ENCODE data around the gene PRF1. TPM values are rescaled to one million over a fixed set of nuclear protein-coding genes. Genes with fewer than 3 reads are reported as not detected.

The PRF1 gene
- total RNA-seq, 2 donors from 2014 or later: not detected

DNA sequence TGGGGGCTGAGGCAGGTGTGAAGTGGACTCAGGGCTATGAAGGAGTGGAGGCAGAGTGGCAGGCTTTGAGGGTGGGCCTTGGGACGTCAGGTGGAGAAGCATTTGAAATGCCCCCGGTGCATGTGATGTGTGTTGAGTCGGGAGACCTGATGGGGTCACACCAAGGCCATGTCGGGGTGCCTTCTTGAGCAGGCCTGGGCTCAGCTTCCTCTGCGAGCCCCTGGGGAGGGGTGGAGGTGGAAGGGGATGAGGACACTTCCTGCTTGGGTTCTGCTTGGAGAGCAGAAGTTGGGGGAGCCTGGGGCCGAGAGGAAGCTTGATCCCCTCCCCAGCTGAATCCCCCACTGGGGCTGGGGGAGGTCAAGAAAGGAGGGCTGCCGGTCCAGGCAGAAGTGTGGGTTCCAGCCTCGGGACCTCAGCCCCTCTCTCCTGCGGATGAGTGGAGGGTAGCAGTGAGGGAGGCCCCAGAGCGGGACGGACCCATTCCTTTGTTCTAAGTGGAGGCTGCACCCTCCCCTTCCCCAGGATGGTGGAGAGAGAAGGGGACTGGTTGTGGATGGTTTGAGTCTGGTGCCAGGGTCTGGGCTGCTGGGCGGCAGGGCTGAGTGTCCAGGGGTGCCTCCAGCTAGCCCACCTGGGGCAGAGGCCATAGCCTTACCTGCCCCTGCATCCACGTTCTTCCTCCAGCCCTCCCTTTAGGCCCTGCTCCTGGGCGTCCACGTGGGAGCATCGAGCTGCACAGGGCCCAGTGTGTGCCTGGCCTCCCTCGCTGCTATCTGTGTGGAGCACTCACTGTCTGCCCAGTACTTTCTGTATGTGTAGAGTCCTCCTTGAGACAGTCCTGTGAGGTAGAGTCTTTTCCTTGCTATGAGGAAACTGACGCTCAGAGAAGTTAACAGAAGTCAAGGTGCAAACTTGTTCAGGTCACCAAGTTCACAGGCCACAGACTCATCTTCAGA lies 36.7 kb downstream of the PRF1 start:
- no peaks in the 10 kb centered on the region for H3K27me3 ChIP-seq (ENCODE audit: control insufficient read depth, insufficient read depth, low read length, poor library complexity, severe bottlenecking)
- H3K27me3 Mint-ChIP-seq (ENCODE audit: insufficient read depth): no peaks in the 10 kb centered on the region
- no peaks in the 10 kb centered on the region for H3K4me1 Mint-ChIP-seq
- no peak overlapping the region for H3K27ac ChIP-seq (ENCODE audit: low read depth, low read length)
- H3K9ac ChIP-seq (ENCODE audit: extremely low read depth, low read length, poor library complexity, severe bottlenecking): no peak overlapping the region
- 91 to 96% methylated on average over 3 to 18 of the region's 18 CpGs for WGBS, 2 experiments (ENCODE audit: insufficient coverage in 1 of 2, insufficient read length in 1 of 2)
- TF ChIP-seq, protein P1, sequence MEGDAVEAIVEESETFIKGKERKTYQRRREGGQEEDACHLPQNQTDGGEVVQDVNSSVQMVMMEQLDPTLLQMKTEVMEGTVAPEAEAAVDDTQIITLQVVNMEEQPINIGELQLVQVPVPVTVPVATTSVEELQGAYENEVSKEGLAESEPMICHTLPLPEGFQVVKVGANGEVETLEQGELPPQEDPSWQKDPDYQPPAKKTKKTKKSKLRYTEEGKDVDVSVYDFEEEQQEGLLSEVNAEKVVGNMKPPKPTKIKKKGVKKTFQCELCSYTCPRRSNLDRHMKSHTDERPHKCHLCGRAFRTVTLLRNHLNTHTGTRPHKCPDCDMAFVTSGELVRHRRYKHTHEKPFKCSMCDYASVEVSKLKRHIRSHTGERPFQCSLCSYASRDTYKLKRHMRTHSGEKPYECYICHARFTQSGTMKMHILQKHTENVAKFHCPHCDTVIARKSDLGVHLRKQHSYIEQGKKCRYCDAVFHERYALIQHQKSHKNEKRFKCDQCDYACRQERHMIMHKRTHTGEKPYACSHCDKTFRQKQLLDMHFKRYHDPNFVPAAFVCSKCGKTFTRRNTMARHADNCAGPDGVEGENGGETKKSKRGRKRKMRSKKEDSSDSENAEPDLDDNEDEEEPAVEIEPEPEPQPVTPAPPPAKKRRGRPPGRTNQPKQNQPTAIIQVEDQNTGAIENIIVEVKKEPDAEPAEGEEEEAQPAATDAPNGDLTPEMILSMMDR (conservative IDR thresholded peaks at IDR 0.05): no peak
- H3K36me3 ChIP-seq (ENCODE audit: control insufficient read depth, insufficient read depth, low read length): no peaks in the 10 kb centered on the region
- no peaks in the 10 kb centered on the region for H3K4me1 ChIP-seq (ENCODE audit: control insufficient read depth, insufficient read depth, low read length)
- H3K4me3 Mint-ChIP-seq: no peak overlapping the region
- peaks cover 3% of the 10 kb centered on the region for H3K36me3 Mint-ChIP-seq (ENCODE audit: low read depth)
- no peak for DNase-seq
- no peaks in the 10 kb centered on the region for H3K9me3 ChIP-seq (ENCODE audit: control insufficient read depth, low read length)
- H3K4me3 ChIP-seq (ENCODE audit: low read length): no peak overlapping the region
- no peak overlapping the region for H3K27ac Mint-ChIP-seq
- no peaks in the 10 kb centered on the region for H3K9me3 Mint-ChIP-seq

DNA sequence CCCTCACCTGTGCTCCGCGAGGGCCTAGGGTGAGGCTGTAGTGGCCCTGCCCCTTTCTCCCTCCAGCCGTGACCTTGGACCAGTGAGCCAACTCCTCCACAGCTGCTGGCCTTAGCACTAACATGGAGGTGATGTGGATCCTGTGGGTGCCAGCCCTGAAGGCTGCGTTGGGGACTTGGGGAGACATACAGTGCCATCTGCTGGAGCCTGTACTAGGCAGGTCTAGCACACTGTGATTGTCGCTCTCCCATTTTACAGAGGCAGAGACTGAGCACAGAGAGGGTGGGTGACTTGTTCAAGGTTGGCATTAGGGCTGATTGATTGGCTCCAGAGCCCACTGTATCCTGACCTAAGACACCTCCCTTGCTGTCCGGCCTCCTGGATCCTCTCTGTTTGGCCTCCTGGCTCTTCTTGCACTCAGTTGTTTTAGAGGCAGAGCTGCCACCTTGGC lies 37.6 kb downstream of the PRF1 start:
- Mint-ChIP-seq H3K27me3 (ENCODE audit: insufficient read depth) (no peaks in the 10 kb centered on the region), H3K36me3 (ENCODE audit: low read depth) (peaks cover 3% of the 10 kb centered on the region), H3K27ac (no peak overlapping the region), H3K4me3 (no peak overlapping the region), H3K4me1 (no peaks in the 10 kb centered on the region), H3K9me3 (no peaks in the 10 kb centered on the region)
- H3K4me3 ChIP-seq (ENCODE audit: low read length): no peak overlapping the region
- H3K27ac ChIP-seq (ENCODE audit: low read depth, low read length): no peak overlapping the region
- DNase-seq: no peak
- H3K27me3 ChIP-seq (ENCODE audit: control insufficient read depth, insufficient read depth, low read length, poor library complexity, severe bottlenecking): no peaks in the 10 kb centered on the region
- TF ChIP-seq, protein P1 (conservative IDR thresholded peaks at IDR 0.05): no peak
- H3K4me1 ChIP-seq (ENCODE audit: control insufficient read depth, insufficient read depth, low read length): no peaks in the 10 kb centered on the region
- 91 to 98% methylated on average over 6 of the region's 6 CpGs for WGBS, 2 experiments (ENCODE audit: insufficient coverage in 1 of 2, insufficient read length in 1 of 2)
- H3K36me3 ChIP-seq (ENCODE audit: control insufficient read depth, insufficient read depth, low read length): no peaks in the 10 kb centered on the region
- no peak overlapping the region for H3K9ac ChIP-seq (ENCODE audit: extremely low read depth, low read length, poor library complexity, severe bottlenecking)
- H3K9me3 ChIP-seq (ENCODE audit: control insufficient read depth, low read length): no peaks in the 10 kb centered on the region

DNA sequence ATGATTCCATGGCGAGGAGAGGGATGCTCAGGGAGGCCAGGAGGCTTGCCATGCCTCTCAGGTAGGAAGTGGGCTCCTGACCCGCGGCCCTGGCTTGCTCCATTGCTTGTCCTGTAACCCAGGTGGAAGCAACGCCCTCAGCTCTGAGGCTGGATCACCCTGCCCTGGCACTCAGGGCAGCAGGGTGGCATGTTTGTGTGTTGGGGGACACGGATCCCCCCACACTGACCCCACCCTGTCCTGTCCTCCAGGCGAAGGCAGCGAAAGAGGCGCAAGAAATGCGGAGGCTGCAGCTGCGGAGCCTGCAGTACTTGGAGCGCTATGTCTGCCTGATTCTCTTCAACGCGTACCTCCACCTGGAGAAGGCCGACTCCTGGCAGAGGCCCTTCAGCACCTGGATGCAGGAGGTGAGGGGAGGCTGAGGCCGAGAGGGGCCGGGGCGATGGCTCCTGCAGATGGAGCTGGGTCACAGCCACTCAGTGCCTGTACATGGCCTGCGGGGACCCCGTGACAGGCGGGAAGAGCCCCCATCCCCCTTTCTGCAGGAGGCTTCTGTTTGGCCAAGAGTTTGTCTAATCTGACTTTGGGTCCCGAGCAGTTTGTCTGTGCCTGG lies 38.3 kb downstream of the PRF1 start:
- TF ChIP-seq, protein P1 (conservative IDR thresholded peaks at IDR 0.05): no peak
- no peaks in the 10 kb centered on the region for H3K27me3 Mint-ChIP-seq (ENCODE audit: insufficient read depth)
- Histone ChIP-seq H3K4me1 (ENCODE audit: control insufficient read depth, insufficient read depth, low read length) (no peaks in the 10 kb centered on the region), H3K9me3 (ENCODE audit: control insufficient read depth, low read length) (no peaks in the 10 kb centered on the region), H3K27ac (ENCODE audit: low read depth, low read length) (no peak overlapping the region), H3K36me3 (ENCODE audit: control insufficient read depth, insufficient read depth, low read length) (no peaks in the 10 kb centered on the region), H3K4me3 (ENCODE audit: low read length) (no peak overlapping the region), H3K27me3 (ENCODE audit: control insufficient read depth, insufficient read depth, low read length, poor library complexity, severe bottlenecking) (no peaks in the 10 kb centered on the region), H3K9ac (ENCODE audit: extremely low read depth, low read length, poor library complexity, severe bottlenecking) (no peak overlapping the region)
- peak; percentile 36 for DNase-seq
- no peaks in the 10 kb centered on the region for H3K9me3 Mint-ChIP-seq
- no peak overlapping the region for H3K4me3 Mint-ChIP-seq
- no peak overlapping the region for H3K27ac Mint-ChIP-seq
- H3K4me1 Mint-ChIP-seq: peaks cover 6% of the 10 kb centered on the region
- H3K36me3 Mint-ChIP-seq (ENCODE audit: low read depth): peaks cover 3% of the 10 kb centered on the region
- WGBS, 2 experiments (ENCODE audit: insufficient coverage in 1 of 2, insufficient read length in 1 of 2): 93 to 96% methylated on average over 12 to 21 of the region's 21 CpGs
